ENCODE results near the gene SH3RF3.

DNA sequence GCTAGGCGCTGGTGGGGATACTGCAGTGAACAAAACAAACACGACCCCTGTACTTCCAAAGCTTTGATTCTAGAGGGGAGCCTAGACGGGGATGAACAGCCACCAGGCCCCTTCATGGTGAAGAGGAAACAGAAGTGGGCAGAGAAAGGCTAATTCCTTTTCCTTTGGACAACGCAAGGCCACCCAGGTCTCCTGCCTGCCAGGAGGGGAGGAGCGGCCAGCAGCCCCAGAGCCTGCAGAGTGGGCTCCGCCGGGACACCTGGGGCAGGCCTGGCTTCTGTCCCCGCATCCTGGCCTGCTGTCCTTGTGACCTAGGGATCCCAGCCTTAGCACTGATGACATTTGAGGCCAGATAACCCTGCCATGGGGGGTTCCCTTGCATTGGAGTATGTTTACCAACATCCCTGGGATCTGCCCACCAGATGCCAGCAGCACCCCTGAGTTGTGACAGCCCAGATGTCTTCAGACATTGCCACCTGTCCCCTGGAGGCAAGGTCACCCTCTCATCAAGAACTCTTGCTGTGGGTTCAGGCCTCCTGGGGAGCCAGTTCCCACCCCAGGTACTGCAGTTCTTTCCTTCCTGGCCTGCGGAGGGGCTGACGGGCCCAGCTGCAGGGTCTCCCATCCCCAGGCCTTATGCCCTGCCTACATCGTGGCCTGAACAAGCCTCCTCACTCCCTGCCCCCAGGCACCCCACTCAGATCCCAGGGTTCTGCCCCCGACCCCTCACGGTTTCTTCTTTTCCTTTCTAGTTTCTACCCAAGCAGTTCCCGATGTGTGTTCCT is 359.1 kb downstream of the SH3RF3 start:
- TF ChIP-seq, protein P1, sequence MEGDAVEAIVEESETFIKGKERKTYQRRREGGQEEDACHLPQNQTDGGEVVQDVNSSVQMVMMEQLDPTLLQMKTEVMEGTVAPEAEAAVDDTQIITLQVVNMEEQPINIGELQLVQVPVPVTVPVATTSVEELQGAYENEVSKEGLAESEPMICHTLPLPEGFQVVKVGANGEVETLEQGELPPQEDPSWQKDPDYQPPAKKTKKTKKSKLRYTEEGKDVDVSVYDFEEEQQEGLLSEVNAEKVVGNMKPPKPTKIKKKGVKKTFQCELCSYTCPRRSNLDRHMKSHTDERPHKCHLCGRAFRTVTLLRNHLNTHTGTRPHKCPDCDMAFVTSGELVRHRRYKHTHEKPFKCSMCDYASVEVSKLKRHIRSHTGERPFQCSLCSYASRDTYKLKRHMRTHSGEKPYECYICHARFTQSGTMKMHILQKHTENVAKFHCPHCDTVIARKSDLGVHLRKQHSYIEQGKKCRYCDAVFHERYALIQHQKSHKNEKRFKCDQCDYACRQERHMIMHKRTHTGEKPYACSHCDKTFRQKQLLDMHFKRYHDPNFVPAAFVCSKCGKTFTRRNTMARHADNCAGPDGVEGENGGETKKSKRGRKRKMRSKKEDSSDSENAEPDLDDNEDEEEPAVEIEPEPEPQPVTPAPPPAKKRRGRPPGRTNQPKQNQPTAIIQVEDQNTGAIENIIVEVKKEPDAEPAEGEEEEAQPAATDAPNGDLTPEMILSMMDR (IDR thresholded peaks at IDR 0.05): no peak
- TF ChIP-seq, protein P2, sequence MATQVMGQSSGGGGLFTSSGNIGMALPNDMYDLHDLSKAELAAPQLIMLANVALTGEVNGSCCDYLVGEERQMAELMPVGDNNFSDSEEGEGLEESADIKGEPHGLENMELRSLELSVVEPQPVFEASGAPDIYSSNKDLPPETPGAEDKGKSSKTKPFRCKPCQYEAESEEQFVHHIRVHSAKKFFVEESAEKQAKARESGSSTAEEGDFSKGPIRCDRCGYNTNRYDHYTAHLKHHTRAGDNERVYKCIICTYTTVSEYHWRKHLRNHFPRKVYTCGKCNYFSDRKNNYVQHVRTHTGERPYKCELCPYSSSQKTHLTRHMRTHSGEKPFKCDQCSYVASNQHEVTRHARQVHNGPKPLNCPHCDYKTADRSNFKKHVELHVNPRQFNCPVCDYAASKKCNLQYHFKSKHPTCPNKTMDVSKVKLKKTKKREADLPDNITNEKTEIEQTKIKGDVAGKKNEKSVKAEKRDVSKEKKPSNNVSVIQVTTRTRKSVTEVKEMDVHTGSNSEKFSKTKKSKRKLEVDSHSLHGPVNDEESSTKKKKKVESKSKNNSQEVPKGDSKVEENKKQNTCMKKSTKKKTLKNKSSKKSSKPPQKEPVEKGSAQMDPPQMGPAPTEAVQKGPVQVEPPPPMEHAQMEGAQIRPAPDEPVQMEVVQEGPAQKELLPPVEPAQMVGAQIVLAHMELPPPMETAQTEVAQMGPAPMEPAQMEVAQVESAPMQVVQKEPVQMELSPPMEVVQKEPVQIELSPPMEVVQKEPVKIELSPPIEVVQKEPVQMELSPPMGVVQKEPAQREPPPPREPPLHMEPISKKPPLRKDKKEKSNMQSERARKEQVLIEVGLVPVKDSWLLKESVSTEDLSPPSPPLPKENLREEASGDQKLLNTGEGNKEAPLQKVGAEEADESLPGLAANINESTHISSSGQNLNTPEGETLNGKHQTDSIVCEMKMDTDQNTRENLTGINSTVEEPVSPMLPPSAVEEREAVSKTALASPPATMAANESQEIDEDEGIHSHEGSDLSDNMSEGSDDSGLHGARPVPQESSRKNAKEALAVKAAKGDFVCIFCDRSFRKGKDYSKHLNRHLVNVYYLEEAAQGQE (IDR thresholded peaks at IDR 0.05; ENCODE audit: insufficient read depth in 1 of 2, low read depth in 2 of 2, low read length in 1 of 2): no peak
- TF ChIP-seq POLR2AphosphoS5 (IDR thresholded peaks at IDR 0.05; ENCODE audit: low read depth, low read length): no peak
- no peak for TF ChIP-seq SIN3A (IDR thresholded peaks at IDR 0.05; ENCODE audit: borderline replicate concordance, insufficient read depth, low read depth, low read length)

Measured in Panc1 (cell line).